ENCODE results near the gene PLA2G4A.

- TF ChIP-seq GATA3 (IDR thresholded peaks at IDR 0.05; ENCODE audit: low read depth, low read length): no peak
- no peak for TF ChIP-seq GATA2 (IDR thresholded peaks at IDR 0.05; ENCODE audit: low read depth, low read length)
Observed at GRCh38 chr1:186819563-186819962, 9.2 kb upstream of the PLA2G4A start.

Data from SH-SY5Y (cell line).